Measurements from ENCODE around the gene PDZD2. TPM values are rescaled to one million over a fixed set of nuclear protein-coding genes. Genes with fewer than 3 reads are reported as not detected.
"Not testable (repeated sequence)": the region's sequence is repeated elsewhere in the genome, so short reads cannot be mapped to it uniquely, and the experiment has no call there.

PDZD2 gene
- total RNA-seq, 1 donor from 2014 or later = 59.4 TPM

DNA sequence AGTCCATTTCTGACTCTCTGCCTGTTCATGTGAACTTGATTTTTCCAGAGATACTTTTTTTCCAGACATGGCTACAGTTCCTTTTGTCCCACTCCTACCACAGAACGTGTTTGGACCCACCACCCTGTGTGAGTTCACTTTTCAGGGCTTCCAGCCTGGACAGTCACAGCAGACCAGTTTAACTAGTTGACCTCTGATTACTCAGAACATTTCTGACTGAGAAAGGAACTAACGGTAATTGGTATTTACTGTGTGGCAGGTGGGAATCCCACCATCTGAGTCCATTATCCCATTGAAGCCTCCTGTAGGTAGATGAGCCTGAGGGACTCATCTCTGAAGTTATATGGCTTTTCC is 325.1 kb downstream of the PDZD2 start:
- no peak for ATAC-seq
- intact Hi-C loops (cut with DNase I) = loop anchor here (5.0 kb wide), 1 partner anchor 63 kb away; no protein-coding TSS in a partner anchor
- no peak for DNase-seq (ENCODE audit: missing footprints)

DNA sequence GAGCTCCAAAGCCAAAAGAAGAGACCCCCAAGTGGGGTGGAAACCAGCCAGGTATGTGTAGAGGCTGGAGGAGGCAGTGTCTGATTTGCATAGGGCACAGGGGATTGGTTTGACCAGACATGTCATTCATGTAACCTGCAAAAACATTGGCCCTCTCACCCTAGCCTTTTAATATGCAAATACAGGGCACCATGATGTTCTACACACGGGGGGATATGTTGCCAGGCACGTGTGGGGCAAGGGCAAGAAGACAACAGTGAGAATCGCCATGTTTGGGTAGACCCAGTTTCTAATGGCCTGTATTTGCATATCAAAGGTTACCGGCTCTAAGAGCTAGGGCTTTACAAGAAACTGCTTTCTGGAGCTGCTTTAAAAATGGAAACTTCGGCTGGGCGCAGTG is 326.3 kb downstream of the PDZD2 start:
- ATAC-seq (no peak), DNase-seq (ENCODE audit: missing footprints) (no peak)
- intact Hi-C loops (cut with DNase I) = no loop called here

DNA sequence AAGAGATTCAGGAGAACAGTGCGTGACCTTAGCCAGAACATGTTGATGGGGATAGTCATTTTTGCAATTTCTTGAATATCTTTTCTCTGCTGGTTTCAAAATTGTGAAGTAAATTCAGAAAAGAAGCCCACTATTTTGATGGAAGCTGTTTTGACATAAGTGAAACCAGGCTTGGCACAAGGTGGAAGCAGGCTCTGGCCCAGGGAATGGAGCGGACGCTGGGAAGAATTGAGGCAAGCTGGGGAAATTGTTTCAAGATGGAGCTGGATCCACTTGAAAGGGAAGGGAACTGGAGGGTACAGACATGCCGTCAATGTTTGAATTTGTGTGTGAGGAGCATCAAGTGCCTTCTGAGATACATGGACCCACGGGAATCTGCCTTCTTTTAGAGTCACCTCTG is 328.0 kb downstream of the PDZD2 start:
- no peak for DNase-seq (ENCODE audit: missing footprints)
- intact Hi-C loops (cut with DNase I) = no loop called here
- ATAC-seq = no peak

DNA sequence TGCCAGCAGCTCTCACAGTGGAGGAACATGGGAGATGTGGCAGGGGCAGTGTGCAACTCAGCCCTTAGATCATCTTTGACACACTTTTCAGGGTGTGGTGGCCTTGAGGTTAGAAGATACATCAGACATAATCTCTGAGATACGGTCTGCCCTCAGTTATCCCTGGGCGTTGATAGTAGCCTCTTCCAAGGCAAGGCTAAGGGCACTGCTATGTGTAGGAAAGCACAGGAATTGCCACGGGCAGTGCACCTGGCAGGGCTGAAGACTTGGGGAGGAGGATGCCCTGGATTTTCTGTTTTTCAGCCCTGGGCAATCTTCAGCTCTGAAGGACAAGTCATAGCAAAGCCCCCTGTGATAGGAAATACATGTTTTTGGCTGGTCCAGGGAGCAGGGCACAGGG is 328.5 kb downstream of the PDZD2 start:
- intact Hi-C loops (cut with DNase I) = no loop called here
- ATAC-seq (no peak), DNase-seq (ENCODE audit: missing footprints) (no peak)

DNA sequence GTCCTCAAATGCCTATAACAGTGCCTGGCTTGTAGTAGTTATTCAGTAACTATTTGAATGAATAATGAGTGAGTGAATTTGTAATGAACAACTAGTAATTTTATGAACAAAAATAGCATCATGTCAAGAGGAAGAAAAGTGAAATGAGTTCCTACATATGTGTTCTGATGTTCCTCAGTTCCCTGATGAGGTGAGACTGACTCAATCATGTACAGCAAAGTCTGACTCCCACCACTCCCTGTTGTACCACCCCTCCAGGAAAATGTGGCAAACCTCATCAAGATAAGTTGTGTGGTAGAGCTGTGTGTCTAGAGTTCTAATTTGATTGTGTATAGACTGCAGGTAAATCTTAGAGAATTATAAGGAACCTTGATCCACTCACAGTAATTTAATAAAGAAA is 333.6 kb downstream of the PDZD2 start:
- intact Hi-C loops (cut with DNase I) = no loop called here
- no peak for ATAC-seq
- no peak for DNase-seq (ENCODE audit: missing footprints)

DNA sequence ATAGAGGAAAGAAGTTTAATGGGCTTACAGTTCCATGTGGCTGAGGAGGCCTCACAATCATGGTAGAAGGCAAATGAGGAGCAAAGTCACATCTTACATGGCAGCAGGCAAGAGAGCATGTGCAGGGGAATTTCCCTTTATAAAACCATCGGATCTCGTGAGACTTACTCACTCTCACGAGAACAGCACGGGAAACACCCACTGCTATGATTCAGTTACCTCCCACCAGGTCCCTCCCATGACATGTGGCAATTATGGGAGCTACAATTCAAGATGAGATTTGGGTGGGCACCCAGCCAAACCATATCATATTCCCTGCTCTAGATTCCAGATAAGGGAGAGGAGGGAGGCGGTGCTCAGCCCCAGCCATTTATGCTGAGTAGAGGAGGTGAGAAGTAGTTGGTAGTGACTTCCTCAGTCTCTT is 336.3 kb downstream of the PDZD2 start:
- DNase-seq (ENCODE audit: missing footprints); ATAC-seq; intact Hi-C loops (cut with DNase I): not testable (repeated sequence)

DNA sequence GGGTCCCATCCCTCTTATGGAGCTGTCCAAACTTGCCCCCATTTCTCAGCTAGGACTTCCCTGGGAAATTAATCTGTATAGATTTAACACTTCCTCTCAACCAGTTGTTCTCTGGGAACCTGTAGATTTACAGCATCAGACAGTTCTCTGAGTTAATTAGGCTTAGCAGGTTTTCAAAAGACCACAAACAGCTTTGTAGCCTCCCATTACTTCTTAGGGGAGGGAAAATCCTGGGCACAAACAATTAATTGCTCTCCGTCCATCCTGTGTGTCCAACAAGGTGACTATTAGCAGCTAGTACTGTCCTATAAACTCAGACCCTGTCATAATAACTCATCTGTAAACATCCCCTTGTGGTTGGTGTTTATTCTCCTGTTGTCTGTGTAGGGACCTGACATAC is 337.2 kb downstream of the PDZD2 start:
- ATAC-seq = no peak
- no peak for DNase-seq (ENCODE audit: missing footprints)
- intact Hi-C loops (cut with DNase I) = no loop called here

DNA sequence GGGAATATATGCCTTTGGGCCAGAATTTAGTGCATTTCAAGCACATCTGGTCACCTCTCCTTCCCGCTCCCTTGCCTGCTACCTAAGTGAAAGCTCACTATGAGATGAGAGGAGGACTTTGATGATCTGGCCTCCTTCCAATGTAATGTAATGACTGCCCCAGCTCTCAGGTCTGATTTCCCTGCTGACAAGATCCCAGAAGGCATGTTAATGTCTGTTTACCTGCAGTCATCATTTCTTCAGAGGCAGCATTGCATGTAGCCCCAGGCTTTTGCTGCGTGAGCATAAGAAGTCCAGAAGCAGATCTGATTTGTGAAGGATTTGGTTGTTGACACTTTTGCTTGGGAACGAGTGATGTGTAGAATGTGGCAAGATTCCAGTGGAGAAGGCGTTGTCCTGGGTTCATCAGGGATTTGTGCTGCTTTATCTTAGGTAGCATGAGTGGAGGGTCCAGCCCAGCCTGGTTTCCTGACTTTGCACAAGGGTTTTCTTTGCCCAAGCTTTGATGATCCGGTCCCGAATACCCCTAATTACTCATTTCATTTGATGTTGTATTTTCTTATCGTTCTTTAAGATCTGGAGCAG is 342.5 kb downstream of the PDZD2 start:
- intact Hi-C loops (cut with DNase I) = no loop called here
- ATAC-seq (no peak), DNase-seq (ENCODE audit: missing footprints) (no peak)

DNA sequence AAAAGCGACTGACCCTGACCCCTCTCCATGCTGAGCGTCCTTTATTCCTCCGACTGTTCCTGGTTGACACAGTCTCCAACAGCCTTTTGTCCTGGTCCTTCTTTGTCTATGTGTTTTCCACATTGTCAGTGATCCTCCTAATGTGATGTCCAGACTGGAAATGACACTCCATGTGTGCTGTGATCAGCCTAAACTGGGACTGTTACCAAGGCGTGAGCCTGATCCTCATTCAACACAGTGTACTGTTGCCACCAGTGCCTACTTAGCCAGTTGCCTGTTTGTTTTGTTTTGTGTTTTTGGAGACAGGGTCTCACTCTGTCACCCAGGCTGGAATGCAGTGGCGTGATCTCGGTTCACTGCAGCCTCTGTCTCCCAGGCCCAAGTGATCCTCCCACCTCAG is 343.1 kb downstream of the PDZD2 start:
- intact Hi-C loops (cut with DNase I) = no loop called here
- DNase-seq (ENCODE audit: missing footprints) = no peak
- ATAC-seq = peak; percentile 45

DNA sequence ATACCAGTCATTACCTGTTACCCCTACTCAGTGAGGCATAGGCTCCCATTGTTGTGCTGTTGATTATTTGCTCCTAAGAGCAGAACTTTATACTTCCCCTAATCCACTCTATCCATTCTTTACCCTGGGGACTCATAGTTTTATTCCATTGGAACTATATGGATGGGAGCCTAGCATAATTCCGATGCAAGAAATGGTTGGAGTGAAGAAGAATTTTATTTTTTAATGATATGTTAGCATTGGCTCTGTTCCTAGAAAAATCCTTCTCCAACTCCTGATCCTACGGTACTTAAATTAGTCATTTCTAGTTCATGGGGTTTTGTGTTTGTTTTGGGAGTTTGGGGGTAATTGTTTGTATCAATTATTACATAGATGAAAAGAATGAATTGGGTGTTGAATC is 343.7 kb downstream of the PDZD2 start:
- ATAC-seq = no peak
- intact Hi-C loops (cut with DNase I) = no loop called here
- no peak for DNase-seq (ENCODE audit: missing footprints)

DNA sequence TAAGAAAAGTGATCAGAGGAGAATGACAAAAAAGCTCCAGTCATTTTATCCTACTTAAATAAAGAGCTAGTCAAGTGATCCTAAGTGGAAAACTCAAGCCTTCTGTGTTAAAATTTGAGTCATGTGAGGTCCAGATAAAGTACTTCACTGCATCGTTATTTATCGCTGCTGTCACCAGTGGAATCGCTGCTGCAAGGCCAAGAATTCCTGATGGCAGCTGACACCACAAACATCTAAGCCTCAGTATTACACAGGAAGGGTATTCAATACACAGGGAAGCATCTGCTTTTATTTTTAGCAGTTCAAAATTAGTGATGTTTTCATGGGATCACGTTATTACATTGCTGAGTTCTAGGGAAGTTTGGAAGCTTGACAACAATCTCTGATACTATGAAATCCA is 344.9 kb downstream of the PDZD2 start:
- DNase-seq (ENCODE audit: missing footprints) = no peak
- ATAC-seq = no peak
- intact Hi-C loops (cut with DNase I) = no loop called here

DNA sequence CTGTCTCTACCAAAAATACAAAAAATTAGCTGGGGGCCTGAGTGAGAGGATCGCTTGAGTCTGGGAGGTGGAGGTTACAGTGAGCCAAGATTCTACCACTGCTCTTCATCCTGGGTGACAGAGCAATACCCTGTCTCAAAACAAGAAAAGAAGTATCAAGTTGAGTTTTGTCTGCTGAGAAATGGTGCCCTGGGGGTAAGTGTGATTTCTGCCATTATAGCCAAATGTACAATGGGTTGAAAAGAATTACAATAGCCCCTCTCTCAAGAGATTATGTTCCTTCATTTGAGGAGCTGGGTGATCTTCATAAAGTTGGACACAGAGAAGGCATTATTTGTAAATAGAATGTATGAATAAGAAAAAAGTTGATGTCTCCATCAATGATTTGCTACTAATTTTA is 345.8 kb downstream of the PDZD2 start:
- intact Hi-C loops (cut with DNase I) = no loop called here
- DNase-seq (ENCODE audit: missing footprints) (no peak), ATAC-seq (no peak)

DNA sequence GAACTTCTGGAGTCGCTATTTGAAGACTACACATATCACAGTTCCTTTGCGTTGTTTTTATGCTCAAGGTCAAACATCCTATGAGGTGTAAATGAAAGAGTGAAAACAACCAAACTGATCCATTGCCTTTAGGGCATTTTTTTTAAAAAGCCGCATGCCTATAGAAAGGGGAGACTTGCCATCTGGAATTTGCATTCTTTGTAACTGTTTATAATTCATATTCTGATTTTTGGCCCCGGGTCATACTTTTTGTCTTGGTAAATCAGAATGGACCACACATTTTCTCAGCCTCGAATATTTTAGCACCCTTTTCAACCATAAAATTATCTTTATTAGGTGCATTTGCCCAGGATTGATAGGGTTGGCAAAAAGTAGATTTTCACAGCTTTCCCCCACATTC is 347.2 kb downstream of the PDZD2 start:
- intact Hi-C loops (cut with DNase I) = no loop called here
- ATAC-seq = no peak
- DNase-seq (ENCODE audit: missing footprints) = no peak

DNA sequence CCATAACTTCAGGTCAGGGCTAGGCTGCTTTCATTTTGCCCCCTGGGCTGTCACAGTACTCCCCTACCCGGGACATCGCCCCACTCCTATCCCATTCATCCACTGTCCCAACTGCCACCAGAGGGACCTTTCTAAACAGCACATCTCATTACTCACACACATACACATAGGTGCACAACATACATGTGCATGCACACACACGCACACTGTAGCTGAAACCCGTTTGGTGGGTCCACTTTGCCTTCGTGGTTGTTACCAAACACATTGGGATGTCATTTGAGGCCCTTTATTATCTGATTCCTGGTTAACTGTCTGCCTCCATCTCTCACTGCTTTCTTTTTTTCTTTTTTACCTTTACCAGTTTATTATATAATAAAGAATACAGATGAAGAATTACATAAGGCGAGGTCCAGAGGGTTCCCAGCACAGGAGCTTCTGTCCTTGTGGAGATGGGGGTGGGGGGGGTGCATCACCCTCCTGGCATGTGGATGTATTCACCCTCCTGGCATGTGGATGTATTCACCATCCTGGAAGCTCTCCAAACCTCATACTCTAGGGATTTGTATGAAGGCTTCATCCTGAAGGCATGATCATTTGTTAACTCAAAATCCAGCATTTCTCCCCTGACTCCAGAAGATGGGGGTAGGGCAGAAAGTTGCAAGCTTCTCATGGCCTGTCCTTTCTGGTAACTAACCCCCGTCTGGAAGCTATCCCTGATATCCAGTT is 349.2 kb downstream of the PDZD2 start:
- ATAC-seq (no peak), DNase-seq (ENCODE audit: missing footprints) (no peak)
- intact Hi-C loops (cut with DNase I) = no loop called here

DNA sequence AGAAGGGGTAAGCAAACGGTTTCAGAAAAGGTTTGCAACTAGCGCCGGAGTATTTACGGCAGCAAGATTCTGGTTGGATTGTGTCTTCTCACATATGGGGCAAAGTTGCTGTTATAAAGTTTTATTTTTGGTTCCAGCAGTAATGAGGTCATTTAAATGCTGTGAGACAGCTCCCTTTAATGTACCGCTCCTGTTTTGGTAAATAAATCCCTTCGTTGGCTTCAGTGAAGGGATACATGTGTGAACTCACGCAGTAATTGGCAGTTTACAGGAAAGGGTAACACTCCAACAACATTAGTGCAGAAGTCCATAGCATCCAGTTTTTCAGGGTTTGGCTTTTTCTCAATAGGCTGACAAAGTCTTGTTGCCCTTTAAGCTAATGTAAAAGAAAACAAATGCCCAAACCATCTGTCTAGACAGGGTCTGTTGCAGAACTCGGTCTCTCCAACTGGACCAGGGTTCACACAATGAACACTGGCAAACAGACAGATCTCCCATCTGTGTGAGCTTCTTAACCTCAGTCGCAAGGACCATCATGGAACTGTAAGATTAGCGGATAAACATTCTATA is 351.2 kb downstream of the PDZD2 start:
- intact Hi-C loops (cut with DNase I) = no loop called here
- ATAC-seq (no peak), DNase-seq (ENCODE audit: missing footprints) (no peak)

DNA sequence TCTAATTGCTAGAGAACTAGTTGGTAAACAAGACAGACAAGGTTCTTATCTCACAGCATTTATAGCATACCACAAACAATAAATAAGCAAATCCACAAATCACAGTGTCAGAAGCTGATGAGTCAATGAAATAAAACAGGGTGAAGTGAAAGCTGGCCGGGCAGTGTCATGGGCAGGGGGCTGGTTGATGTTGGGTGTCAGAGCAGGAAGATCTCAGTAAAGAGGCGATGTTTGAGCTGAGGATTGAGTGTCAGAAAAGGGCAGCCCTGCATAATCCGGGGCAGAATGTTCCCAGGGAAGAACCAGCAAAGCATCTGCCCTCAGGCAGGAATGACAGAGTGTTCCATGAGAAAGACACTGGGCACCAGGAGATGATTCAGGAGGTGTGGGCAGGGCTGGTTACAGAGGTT is 351.8 kb downstream of the PDZD2 start:
- DNase-seq (ENCODE audit: missing footprints) (no peak), ATAC-seq (no peak)
- intact Hi-C loops (cut with DNase I) = no loop called here

DNA sequence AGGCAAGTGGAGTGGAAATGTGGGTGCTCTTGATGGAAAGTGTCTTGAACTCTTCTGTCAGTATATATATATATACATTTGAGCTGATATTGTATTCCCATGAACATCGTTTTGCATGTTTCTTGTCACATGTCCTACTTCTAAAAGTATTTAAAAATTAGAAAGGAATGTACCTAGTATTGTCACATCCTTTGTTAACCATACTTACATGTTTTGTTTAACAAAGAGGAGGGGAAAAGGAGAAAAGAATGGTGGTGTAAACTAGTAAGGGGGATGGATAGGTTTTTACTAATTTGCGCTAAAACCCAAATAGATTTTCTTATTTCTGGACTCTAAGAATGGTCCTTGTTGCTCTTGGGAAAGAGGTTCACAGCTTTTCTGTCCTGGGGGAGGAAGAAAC is 353.4 kb downstream of the PDZD2 start:
- no peak for ATAC-seq
- intact Hi-C loops (cut with DNase I) = no loop called here

DNA sequence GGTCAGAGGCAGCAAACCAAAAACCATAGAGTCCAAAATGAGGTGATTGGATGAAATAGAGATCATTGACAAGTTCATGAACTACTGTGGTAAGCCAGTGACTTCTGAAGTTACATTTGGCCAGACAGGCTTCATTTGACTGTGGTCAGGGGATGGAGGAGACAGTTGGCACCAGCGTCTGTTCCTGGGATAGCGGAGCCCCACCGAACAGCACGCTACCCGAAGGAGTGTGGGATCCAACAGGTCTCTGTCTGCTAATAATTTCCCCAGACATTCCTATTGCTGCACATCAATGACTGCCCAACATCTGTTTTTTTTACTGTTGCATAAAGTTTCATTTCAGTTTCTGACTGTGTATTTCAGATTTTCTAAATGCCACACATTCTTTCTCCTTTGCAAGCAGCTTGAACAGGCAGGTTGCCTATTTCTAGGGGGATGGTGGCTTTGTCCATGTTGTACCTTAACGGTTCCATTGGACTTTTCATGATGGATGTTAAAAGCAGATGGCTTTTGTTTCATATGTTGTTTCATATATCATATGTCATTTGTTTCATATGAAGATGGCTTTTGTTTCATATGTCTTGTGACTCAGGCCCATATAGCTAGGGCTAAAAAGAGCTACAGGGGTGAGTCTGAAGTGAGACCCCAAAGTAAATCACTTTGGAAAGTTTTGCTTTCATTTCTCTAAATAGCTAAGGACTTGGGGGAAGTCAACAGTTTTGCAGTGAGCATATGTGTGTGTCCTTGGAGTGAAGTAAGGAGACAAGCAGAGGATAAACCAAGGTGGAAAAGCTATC is 354.4 kb downstream of the PDZD2 start:
- ATAC-seq (no peak), DNase-seq (ENCODE audit: missing footprints) (no peak)
- intact Hi-C loops (cut with DNase I) = no loop called here

More for the DNA sequence above, 353.4 kb downstream of the PDZD2 start:
- DNase-seq (ENCODE audit: missing footprints) = no peak

DNA sequence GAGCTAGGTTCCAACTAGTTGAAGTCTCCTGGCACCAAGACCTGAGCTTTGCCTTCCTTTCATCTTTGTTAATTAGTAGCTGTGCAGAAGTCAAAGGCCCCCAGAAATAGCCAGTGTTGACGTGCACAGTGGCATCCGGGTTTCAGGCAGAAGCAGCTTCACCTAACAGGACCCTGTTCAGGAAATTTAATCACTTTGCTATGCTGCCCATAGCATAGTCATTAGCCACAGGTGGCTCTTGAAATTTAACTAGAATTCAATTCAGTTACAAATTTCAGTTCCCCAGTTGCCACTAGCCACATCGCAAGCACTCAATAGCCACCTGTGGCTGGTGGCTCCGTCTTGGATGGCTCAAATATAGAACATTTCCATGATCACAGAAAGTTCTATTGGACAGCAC is 356.1 kb downstream of the PDZD2 start:
- intact Hi-C loops (cut with DNase I) = no loop called here
- DNase-seq (ENCODE audit: missing footprints) (no peak), ATAC-seq (no peak)

DNA sequence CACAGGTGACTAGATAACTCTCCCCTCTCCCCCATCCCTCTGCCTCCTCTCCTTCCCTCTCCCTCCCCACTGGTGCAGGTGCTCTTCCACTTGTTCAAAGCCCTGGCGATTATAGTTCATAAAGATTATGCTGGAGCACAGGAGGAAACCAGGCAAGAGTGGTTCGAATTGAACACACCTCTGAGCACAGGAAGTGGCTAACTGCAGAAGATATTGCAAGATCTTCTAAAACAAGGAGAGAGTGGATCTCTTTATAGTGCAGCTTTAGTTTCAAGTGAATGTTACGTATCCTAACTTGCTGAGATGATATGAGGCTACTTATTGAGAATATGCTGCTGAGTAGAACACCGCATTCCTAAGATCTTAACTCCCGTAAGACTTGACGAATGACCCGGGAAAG is 356.8 kb downstream of the PDZD2 start:
- no peak for ATAC-seq
- intact Hi-C loops (cut with DNase I) = no loop called here
- no peak for DNase-seq (ENCODE audit: missing footprints)
